Transverse colon (tissue), 4 donors: Measurements from ENCODE around the gene ACCS. TPM values are rescaled to one million over a fixed set of nuclear protein-coding genes. Genes with fewer than 3 reads are reported as not detected.

Experiments used
- DNase-seq: peaks from one replicate; pipeline ENCODE4 v3.0.0-alpha.2; 2019
- H3K27ac ChIP-seq, 4 donors: fragments of 200-600 bp; sonication (generic); 2 replicates each; pipeline ENCODE4 v1.5.1; 2016 to 2018; ENCODE audit warnings: inconsistent platforms in 4 of 4
- H3K27me3 ChIP-seq: fragments of 200-600 bp; sonication (generic); 2 replicates; pipeline ENCODE4 v1.5.1; 2017; ENCODE audit warnings: inconsistent platforms
- H3K36me3 ChIP-seq, 4 donors: fragments of 200-600 bp; sonication (generic); 2 replicates each; pipeline ENCODE4 v1.5.1; 2017 to 2019; ENCODE audit warnings: inconsistent platforms in 4 of 4
- H3K4me1 ChIP-seq, 4 donors: fragments of 200-600 bp; sonication (generic); 2 replicates each; pipeline ENCODE4 v1.5.1; 2017 to 2020; ENCODE audit warnings: inconsistent platforms in 4 of 4
- H3K4me3 ChIP-seq, 4 donors: fragments of 200-600 bp; sonication (generic); 1 replicate in 1 of 4; 2 replicates in 3 of 4; pipeline versions ENCODE4 v1.5.1 to v1.6.1; 2017 to 2019; ENCODE audit warnings: inconsistent platforms in 4 of 4
- H3K9me3 ChIP-seq, 2 donors: fragments of 200-600 bp; sonication (generic); 2 replicates each; pipeline ENCODE4 v1.5.1; 2017 to 2019; ENCODE audit warnings: inconsistent platforms in 2 of 2
- CTCF ChIP-seq, 5 experiments: fragments of 200-600 bp in 3 of 5; fragments of 450-650 bp in 2 of 5; sonication (generic) in 3 of 5; IDR thresholded peaks; 1 replicate in 2 of 5; 2 replicates in 3 of 5; pipeline ENCODE4 v1.5.1; 2016 to 2017; ENCODE audit warnings: antibody characterized with exemption in 5 of 5, inconsistent platforms in 3 of 5, mild to moderate bottlenecking in 2 of 5, moderate library complexity in 1 of 5
- EP300 ChIP-seq: sonication (generic); formaldehyde crosslinking; IDR thresholded peaks from one replicate; pipeline ENCODE4 v1.6.1; 2017; ENCODE audit warnings: antibody characterized with exemption, low read depth
- POLR2A ChIP-seq: fragments of 450-650 bp; IDR thresholded peaks from one replicate; pipeline ENCODE4 v1.6.1; 2016; ENCODE audit warnings: antibody characterized with exemption, mild to moderate bottlenecking, moderate library complexity
- POLR2AphosphoS5 ChIP-seq, 3 donors: sonication (generic); formaldehyde crosslinking; IDR thresholded peaks; one replicate each; pipeline ENCODE4 v1.6.1; 2016; ENCODE audit warnings: antibody characterized with exemption in 3 of 3
- WGBS, 2 donors: methylation state at CpG; one replicate each; pipeline ENCODE4 v1.1.5; 2018; ENCODE audit warnings: low coverage in 1 of 2; 5-methylcytosine and 5-hydroxymethylcytosine counted together
- in situ Hi-C, 4 donors: fragments of 200-750 bp; cut with MboI; loops; one replicate each; pipeline versions ENCODE4 v1.15.0 to v1.15.1; 2017; ENCODE audit warnings: low sequenced_read_pairs in 3 of 4, low pct_ligation_motif_present in 1 of 4, low pct_unique_long_range_greater_than_20kb in 1 of 4
- intact Hi-C: fragments of 100-400 bp; cut with DNase I; formaldehyde crosslinking; loops from one replicate; pipeline ENCODE4 v1.15.1; 2023; ENCODE audit warnings: low total_unique reads
- total RNA-seq, 4 donors: library from RNA; depleted of rRNA; stranded (reverse); fragments of >200 nt; gene quantifications; one replicate each; pipeline ENCODE4 v1.1.0, GENCODE V29; 2016

Gene ACCS
- total RNA-seq, 4 donors from 2014 or later, result 17.6 to 88.3 (median 29.5) TPM

GRCh38 chr11:44071157-44071556 lies 5.1 kb downstream of the ACCS start:
- H3K9me3 ChIP-seq, result no peaks in the 10 kb centered on the region
- in situ Hi-C loops (no loop called here), intact Hi-C loops (no loop called here)
- H3K4me1 ChIP-seq, result peaks cover 0 to 10% (median 8%) of the 10 kb centered on the region in 4 donors
- WGBS, 2 donors, result 86% methylated on average over 3 of the region's 3 CpGs; no CpG with 5 or more reads in 1 of the 2 donors
- H3K27me3 ChIP-seq, result no peaks in the 10 kb centered on the region
- H3K27ac ChIP-seq, result no peak overlapping the region
- TF ChIP-seq POLR2A, result no peak
- TF ChIP-seq CTCF (IDR thresholded peaks at IDR 0.05), result no peak
- TF ChIP-seq POLR2AphosphoS5 (IDR thresholded peaks at IDR 0.05), result no peak
- no peak for TF ChIP-seq EP300
- no peaks in the 10 kb centered on the region for H3K36me3 ChIP-seq
- DNase-seq, result no peak
- no peak overlapping the region for H3K4me3 ChIP-seq

GRCh38 chr11:44072757-44073658 lies 6.9 kb downstream of the ACCS start:
- TF ChIP-seq POLR2A (no peak), EP300 (no peak), POLR2AphosphoS5 (IDR thresholded peaks at IDR 0.05) (no peak), CTCF (IDR thresholded peaks at IDR 0.05) (no peak)
- Histone ChIP-seq H3K4me3 (no peak overlapping the region), H3K4me1 (no peaks in the 10 kb centered on the region), H3K27ac (no peak overlapping the region), H3K36me3 (no peaks in the 10 kb centered on the region), H3K9me3 (no peaks in the 10 kb centered on the region), H3K27me3 (no peaks in the 10 kb centered on the region)
- 96% methylated on average over 8 of the region's 8 CpGs; no CpG with 5 or more reads in 1 of the 2 donors for WGBS, 2 donors
- in situ Hi-C loops (no loop called here), intact Hi-C loops (no loop called here)
- no peak for DNase-seq

GRCh38 chr11:44078794-44079193 lies 12.7 kb downstream of the ACCS start:
- TF ChIP-seq POLR2AphosphoS5 (IDR thresholded peaks at IDR 0.05), result no peak
- no peak for TF ChIP-seq POLR2A
- TF ChIP-seq CTCF (IDR thresholded peaks at IDR 0.05), result no peak
- TF ChIP-seq EP300, result no peak

GRCh38 chr11:44079376-44079775 lies 13.3 kb downstream of the ACCS start:
- Histone ChIP-seq H3K36me3 (no peaks in the 10 kb centered on the region), H3K4me1 (no peaks in the 10 kb centered on the region), H3K27ac (no peak overlapping the region), H3K27me3 (no peaks in the 10 kb centered on the region), H3K9me3 (no peaks in the 10 kb centered on the region), H3K4me3 (no peak overlapping the region)
- in situ Hi-C loops (loop anchor here in 1 of 4 donors (25.0 kb wide), 1 partner anchor 458 kb away; no protein-coding TSS in a partner anchor), intact Hi-C loops (no loop called here)
- 85% methylated on average over 6 of the region's 6 CpGs; no CpG with 5 or more reads in 1 of the 2 donors for WGBS, 2 donors
- DNase-seq, result no peak
- TF ChIP-seq POLR2AphosphoS5 (IDR thresholded peaks at IDR 0.05), result no peak
- no peak for TF ChIP-seq CTCF (IDR thresholded peaks at IDR 0.05)
- TF ChIP-seq EP300, result no peak
- TF ChIP-seq POLR2A, result no peak

More at GRCh38 chr11:44078794-44079193, 12.7 kb downstream of the ACCS start:
- Histone ChIP-seq H3K4me3 (no peak overlapping the region), H3K36me3 (no peaks in the 10 kb centered on the region), H3K4me1 (no peaks in the 10 kb centered on the region), H3K27ac (no peak overlapping the region), H3K27me3 (no peaks in the 10 kb centered on the region), H3K9me3 (no peaks in the 10 kb centered on the region)
- intact Hi-C loops, result no loop called here
- in situ Hi-C loops, result loop anchor here in 1 of 4 donors (25.0 kb wide), 1 partner anchor 459 kb away; no protein-coding TSS in a partner anchor
- whole genome bisulfite sequencing, 2 donors, result 80 to 85% methylated on average over 1 to 5 of the region's 5 CpGs
- no peak for DNase-seq
